ENCODE results near the gene SIN3B.

SIN3B gene

GRCh38 chr19:16914421-16914820, 85.2 kb downstream of the SIN3B start:
- DNase-seq: no peak

GRCh38 chr19:16915135-16915534, 85.9 kb downstream of the SIN3B start:
- DNase-seq: no peak

GRCh38 chr19:16915734-16916133, 86.5 kb downstream of the SIN3B start:
- DNase-seq: no peak

DNA sequence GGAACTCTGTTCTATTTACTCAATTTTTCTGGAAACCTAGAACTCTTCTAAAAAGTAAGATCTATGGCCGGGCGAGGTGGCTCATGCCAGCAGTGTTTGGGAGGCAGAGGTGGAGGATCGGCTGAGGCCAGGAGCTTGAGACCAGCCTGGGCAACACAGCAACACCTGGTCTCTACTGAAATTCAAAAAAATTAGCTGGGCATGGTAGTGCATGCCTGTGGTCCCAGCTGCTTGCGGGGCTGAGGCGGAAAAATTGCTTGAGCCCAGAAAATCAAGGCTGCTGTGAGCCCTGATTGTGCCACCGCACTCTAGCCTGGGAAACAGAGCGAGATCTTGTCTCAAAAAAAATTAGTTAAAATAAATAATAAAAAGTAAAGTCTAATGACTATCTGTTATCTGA, 88.2 kb downstream of the SIN3B start:
- no peak for DNase-seq

GRCh38 chr19:16919496-16919895, 90.3 kb downstream of the SIN3B start:
- DNase-seq: no peak

DNA sequence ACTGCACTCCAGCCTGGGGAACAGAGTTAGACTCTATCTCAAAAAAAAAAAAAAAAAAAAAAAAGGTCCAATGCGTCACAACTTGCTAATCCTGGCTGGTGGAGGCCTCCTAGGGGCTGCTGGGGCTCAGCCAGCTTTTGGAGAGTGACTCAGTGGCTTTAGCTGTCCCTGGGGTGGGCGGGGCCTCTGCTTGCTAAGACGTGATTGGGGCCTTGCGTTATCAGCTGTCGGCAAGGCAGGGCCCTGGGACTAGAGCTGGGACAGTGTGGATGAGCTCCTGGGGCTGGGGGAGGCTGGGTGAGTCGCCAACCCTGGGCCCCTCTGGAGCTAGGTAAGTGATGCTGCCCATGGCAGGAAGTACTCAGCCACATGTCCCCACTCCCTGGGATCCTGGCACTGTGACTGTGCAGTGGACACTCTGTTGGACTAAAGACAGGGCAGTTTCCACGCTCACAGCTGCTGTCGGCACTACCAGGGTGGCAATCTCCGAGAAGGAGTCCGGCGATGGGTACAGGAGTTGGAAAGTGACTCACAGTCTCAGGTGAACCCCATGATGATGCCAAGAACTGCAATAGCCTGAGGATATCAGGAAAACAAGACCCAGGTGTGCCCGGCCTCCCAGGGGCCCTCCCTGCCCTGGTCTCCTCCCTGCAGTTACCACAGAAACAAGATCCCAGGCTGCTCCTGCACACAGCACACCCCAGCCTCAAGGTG, 91.8 kb downstream of the SIN3B start:
- DNase-seq: no peak

DNA sequence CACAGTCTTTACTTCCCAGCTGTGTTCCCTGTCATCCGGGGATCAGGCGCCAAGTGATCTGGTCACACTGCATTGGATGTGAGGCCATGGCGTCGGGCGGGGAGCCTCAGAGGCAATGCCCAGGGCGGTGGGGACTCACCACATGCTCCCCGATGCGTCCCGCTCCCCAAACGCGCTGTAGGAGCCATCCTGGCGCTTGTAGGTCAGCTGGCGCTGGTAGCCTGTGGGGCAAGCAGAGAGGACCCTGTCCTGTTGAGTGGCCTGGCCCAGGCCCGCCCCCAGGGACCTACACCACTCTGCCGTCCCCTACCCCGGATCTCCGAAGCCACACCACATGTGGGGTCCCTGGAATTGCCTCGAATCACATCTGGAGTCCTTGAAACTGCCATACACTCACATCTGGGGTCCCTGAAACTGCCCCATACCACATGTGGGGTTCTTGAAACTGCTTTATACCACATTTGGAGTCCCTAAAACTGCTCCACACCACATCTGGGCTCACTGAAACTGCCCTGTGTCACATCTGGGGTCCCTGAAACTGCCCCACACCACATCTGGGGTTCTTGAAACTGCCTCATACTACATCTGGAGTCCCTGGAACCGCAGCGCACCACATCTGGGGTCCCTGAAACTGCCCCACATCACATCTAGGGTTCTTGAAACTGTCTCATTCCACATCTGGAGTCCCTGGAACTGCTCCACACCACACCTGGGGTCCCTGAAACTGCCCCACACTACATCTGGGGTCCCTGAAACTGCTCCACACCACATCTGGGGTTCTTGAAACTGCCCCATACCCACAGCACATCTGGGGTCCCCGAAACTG, 92.8 kb downstream of the SIN3B start:
- DNase-seq: no peak

- DNase-seq: no peak
Observed at GRCh38 chr19:16922592-16922934, 93.4 kb downstream of the SIN3B start.

GRCh38 chr19:16922949-16923348, 93.8 kb downstream of the SIN3B start:
- no peak for DNase-seq

- DNase-seq: no peak
Observed at GRCh38 chr19:16927883-16928282, 98.7 kb downstream of the SIN3B start.

DNA sequence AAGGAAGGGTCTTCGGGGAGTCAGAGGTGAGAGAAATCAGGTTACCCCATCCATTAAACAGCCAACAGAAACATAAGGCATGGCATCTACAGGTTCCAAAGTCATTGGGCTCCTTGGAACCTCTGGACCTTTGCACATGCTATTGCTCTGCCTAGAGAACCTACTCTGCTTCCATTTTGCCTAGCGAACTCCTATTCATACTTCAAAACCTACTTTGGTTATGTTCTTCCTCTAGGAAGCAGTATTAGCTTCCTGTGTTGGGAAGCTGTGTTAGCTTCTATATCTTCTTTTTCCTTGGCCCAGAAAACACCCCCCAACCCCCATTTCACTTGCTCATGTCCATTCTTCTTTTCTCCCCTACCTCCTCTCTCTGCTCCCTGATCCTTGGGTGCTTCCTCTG, 99.2 kb downstream of the SIN3B start:
- DNase-seq: no peak

GRCh38 chr19:16928916-16929315, 99.7 kb downstream of the SIN3B start:
- DNase-seq: no peak

Measured in KG1 (cell line).